Inflammatory macrophage treated with lipopolysaccharide for 4 hours (primary cell): ENCODE results near the gene RTP5.

Source experiments
- DNase-seq: peaks from one replicate; pipeline ENCODE4 v3.0.0-alpha.2; 2020

The RTP5 gene

DNA sequence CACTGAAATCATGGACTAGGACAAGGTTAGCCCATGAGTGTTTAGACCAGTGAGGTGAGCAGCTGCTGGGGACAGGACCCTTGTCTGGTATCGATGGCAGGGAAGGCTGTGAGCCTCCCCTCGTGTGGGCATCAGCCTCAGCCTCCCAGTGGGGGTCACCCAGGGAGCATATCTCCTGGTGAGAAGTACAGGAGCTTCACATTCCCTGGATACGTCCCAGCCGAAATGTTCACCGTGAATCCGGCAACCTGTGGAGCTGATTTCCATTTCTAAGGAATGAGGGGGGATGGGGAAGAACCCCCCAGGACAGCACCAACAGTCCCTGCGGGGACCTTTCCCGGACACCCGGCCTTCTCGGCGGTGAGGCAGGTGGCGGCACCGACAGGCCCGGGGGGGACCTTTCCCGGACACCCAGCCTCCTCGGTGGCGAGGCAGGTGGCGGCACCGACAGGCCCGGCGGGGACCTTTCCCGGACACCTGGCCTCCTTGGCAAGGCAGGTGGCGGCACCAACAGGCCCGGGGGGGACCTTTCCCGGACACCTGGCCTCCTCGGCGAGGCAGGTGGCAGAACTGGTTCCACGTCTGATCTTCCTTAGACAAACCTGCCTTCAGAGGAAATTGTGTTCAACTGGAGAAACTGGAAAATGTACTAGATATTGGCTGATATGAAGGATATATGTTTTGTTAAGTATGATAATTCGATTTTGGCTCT is 21.2 kb downstream of the RTP5 start:
- DNase-seq: no peak

DNA sequence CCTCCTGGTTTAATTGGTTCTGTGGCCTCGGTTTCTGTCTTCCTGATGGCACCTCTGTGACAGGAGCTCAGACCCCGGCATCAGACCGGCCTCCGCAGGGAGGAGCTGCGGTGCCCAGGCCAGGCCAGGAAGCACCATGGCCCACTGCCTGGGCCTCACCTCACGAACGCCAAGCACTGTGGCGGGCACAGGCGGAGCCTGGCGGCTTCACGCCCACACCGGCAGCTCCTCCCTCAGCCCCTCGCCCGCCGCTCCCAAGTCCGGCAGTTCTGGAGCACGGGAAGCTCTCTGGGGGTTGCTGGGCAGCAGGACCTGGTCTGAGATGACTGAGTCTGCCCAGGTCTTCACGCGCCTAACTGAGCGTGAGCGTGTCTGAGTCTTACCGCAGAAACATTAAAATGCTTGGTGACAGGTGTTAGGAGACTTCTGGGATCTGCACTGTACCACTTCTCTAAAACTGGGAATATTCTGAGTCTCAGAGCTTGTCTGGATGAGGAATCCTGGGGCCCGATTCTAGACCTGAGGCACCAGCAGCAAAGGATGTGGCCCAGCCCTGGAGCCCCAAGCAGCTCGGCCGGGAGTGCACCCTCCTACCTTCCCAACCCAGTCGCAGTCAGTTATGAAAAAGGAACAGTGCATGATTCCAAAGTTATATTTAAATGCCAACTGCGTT is 21.9 kb downstream of the RTP5 start:
- DNase-seq: no peak

GRCh38 chr2:241891988-241892298 is 22.4 kb downstream of the RTP5 start:
- no peak for DNase-seq

- no peak for DNase-seq
Measured at GRCh38 chr2:241892299-241893137, 23.0 kb downstream of the RTP5 start.

- no peak for DNase-seq
Measured at GRCh38 chr2:241893265-241893664, 23.7 kb downstream of the RTP5 start.

DNA sequence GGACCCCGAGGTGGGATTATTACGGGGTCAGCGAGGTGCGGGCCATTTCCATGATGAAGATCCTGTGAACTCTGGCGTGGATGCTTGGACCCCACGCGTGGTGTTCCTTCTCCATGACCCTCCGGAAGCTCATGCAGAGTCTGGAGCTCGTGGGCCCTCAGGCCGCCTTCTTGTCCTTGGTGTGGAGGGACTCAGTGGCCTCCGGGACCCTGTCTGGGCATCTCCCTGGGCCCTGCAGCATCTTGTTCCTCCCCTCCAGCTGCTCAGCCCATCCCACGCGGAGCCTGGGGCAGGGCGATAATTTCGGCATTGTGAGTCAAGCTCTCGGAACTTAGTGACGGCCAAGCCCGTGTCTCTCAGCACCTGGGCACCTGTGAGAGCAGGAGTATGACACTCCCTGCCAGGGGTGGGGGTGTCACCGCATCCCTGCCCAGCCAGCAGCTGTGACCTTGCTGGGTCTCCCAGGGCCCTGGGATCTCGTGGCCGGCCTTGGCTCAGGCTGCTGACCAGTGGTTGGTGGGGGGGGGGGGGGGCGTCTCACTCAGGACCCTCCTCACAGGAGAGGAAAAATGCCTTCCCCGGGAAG is 24.6 kb downstream of the RTP5 start:
- no peak for DNase-seq

GRCh38 chr2:241894681-241895426 is 25.3 kb downstream of the RTP5 start:
- DNase-seq: no peak

DNA sequence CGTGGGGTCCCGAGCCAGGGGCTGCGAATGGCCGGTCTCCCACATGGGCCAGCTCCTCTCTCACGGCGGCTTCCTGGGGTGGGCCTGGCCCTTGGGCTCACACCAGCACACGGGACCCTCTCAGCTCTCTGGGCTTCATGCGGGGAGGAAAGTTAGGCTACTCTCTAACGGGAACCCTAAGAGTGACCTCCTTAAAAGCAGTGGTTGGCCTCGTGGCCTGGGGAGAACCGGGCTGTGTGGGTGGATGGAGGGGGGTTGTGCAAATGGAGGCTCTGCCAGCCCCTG is 25.8 kb downstream of the RTP5 start:
- no peak for DNase-seq

GRCh38 chr2:241895712-241896641 is 26.4 kb downstream of the RTP5 start:
- DNase-seq: no peak

GRCh38 chr2:241896746-241897201 is 27.2 kb downstream of the RTP5 start:
- DNase-seq: no peak

DNA sequence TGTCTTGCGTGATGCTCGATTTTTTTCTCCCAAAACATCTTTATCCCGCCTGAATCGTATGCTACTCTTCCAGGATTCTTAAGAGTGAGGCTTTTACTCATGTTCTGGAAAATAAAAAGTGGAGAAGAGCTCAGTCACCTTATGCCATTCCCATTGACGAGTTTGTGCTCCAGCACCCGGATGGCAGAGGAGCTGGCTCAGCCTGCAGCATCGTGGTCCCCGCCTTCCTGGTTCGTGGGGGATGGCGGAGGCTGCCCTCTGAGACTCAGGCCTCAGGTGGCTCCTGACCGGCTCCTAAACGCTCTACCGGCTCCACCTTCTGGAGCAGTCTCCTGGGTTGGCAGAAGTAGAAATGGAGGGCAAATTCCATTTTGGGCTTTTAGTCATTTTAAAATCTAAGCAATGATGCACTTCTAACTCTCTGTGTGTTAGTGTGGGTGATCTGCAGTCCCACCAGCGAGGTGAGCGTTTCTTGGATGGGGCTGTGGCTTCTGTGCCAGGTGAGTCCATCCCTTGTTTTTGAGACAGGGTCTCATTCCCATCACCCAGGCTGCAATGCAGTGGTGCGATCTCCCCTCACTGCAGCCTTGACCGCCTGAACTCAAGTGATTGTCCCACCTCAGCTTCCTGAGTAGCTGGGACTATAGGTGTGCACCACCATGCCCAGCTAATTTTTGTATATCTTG is 27.8 kb downstream of the RTP5 start:
- DNase-seq: no peak

- no peak for DNase-seq
Measured at GRCh38 chr2:241898463-241899270, 29.1 kb downstream of the RTP5 start.

DNA sequence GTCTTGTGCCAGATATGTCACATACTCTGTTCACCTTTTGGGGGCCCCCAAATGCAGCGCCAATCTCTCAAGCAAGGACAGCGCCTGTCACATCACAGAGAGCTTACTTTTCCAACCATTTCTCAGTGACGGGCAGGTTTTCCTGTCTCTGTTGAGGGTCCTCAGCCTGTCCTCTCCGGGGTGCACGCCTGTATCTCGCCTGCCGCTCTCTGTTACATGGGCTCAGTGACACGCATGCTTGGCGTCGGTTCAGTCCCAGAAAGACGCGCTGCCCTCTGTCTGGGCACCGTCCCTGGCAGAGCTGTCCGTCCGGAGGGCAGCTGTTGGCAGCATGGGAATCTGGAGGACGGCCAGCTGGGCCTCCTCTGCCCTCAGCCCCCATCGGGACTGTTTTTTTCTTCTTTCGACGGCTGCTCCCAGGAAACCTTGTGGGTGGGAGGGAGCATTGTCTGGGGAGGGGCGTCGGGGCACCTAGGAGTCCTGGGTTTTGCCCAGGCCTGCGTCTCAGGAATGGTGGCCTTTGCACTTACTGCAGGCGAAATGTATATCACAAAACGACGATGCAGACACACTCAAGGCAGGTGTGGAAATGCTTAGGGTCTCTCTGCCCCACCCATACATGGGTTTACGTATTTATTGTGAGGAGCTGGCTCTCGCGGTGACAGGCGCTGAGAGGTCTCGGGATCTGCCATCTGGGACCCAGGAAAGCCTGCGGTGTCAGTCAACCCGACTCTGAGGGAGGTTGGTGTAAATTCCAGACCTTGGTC is 30.9 kb downstream of the RTP5 start:
- DNase-seq: no peak

DNA sequence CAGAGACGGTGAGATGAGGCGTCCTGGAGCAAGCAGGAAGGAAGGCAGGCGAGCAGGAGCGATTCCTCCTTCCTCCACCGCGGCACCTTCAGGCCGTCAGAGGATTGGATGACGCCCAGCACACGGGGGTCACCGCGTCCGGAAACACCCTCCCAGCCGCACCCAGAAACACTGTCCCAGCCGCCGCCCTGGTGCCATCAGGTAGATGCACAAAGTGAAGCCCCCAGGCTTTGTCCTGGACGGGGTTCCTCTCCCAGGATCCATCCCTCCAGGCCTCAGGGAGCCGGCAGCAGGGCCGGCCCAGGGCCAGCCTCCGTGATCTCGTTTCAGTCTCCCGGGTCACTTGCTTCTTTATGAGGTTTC is 31.5 kb downstream of the RTP5 start:
- DNase-seq: no peak

DNA sequence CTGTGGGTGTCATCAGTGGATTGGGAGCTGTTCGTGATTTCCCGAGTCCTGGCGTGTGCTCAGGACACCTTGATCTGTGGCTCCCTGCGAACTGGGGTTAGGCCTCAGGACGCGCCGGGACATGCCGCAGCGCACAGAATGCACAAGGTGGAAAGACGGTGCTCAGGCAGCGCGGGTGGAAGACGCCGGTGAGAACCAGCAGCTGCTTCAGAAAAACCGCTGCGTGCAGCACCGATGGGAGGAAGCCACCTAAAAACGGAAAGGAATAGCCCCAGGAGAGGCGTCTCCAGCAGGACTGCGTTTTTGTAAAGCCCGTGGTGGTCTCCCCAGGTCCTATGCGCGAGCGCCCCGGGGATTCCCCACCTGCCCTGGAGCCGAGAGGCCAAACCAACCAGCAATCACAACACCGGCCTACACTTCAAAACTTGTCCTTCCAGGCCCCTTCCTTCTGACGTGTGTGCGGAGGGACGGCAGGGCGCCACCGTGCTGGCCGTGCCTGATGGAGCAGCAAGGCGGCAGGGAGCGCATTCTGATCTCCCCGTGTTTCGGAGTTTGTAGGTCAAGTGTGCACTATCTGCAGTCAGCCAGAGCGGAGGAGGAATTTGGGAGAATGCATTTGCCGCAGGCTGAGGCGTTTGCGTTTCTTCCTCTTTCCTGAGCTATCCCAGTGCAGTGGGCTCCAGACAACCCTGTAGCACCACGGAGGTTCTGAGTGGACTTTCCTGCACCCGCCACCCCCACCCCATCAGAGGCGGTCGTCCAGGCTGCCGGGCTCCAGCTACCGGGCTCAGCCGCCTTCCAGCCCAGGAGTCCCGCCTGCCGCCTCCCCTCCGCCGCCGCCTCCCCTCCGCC is 32.2 kb downstream of the RTP5 start:
- no peak for DNase-seq

- no peak for DNase-seq
Measured at GRCh38 chr2:241902357-241902991, 32.9 kb downstream of the RTP5 start.

DNA sequence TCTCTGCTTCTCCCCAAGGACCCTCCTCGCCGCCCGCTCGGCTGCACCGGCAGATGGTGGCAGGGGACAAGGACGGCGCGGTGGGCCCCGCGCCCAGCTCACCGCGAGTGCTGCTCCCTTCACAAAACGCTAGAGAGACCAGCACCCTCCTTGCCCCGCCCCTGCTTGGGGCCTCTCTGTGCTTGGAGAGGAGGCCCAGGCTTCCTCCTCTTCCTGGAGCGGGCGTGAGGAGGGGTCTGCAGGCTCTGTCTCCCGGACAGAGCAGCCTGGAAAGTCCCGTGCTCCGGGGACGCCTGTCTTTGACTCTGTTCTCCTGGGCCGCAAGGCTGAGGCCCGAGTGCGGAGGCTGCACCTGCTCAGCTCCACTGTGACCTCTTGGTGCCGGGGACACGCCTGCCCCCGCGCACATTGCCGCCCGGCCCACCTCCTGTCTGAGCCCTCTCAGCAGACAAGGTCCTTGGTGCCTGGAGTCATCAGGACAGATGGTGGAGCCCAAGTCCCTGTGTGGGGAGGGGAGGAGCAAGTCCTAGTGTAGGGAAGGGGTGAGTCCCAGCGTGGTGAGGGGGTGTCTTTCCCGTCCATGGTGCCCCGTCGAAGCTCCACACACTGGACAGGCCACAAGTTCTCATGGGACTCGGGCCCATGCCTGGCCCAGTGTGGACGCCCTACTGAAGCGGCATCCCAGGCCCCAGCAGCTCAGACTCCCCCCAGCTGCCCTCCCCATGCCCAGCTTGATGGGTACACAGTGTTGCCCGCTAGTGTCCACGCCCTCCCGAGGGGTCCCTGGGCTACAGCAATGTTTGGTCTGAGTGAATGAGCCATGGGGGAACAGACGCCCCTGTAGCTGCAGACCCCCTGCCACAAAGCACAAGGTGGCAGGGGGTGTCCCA is 33.8 kb downstream of the RTP5 start:
- no peak for DNase-seq
